B cell (primary cell): ENCODE data around the gene TTC23. TPM values are rescaled to one million over a fixed set of nuclear protein-coding genes. Genes with fewer than 3 reads are reported as not detected.

Experiments
- ATAC-seq: fragments of 200-7000 bp; cut with Tn5 transposase; one replicate; pipeline ENCODE4 v1.10.0; 2021; ENCODE audit warnings: low read depth, mild to moderate bottlenecking, moderate number of reproducible peaks, moderate library complexity
- CTCF ChIA-PET: fragments of 350-600 bp; sonication (Branson Sonifier 250); formaldehyde crosslinking; loops from one replicate; lab custom pipeline; 2021; ENCODE audit warnings: antibody characterized with exemption, inconsistent platforms; lab: Charles Lee
- POLR2A ChIA-PET: fragments of 350-600 bp; sonication (Branson Sonifier 250); formaldehyde crosslinking; loops from one replicate; lab custom pipeline; 2021; ENCODE audit warnings: antibody characterized with exemption; lab: Charles Lee
- DNase-seq: peaks from one replicate; pipeline ENCODE4 v3.0.0; 2013
- H2AFZ ChIP-seq: 2 replicates; pipeline ENCODE4 v1.6.1; 2012; ENCODE audit warnings: mild to moderate bottlenecking, low read depth, low read length; ENCODE audit not compliant: insufficient read depth, poor library complexity, severe bottlenecking
- H3K27ac ChIP-seq, 2 donors: 1 replicate in 1 of 2; 2 replicates in 1 of 2; pipeline ENCODE4 v1.5.1; 2012 to 2013; ENCODE audit warnings: low read length in 2 of 2, mild to moderate bottlenecking in 2 of 2, moderate library complexity in 1 of 2
- H3K27me3 ChIP-seq, 4 experiments: fragments of 200-600 bp in 1 of 4; sonication (generic) in 1 of 4; replicated peaks in 1 of 4; 1 replicate in 2 of 4; 2 replicates in 2 of 4; pipeline versions ENCODE4 v1.6.1 to v1.7.0; 2013 to 2016; ENCODE audit warnings: low read length in 3 of 4, mild to moderate bottlenecking in 2 of 4, mixed read lengths in 1 of 4, moderate library complexity in 1 of 4; ENCODE audit not compliant: insufficient read depth in 4 of 4, control insufficient read depth in 3 of 4; ENCODE audit errors: control extremely low read depth in 1 of 4
- H3K36me3 ChIP-seq, 2 experiments: replicated peaks in 1 of 2; 1 replicate in 1 of 2; 2 replicates in 1 of 2; pipeline versions ENCODE4 v1.6.1 to v1.7.1; 2013; ENCODE audit warnings: low read length in 1 of 2; ENCODE audit not compliant: insufficient read depth in 2 of 2, control insufficient read depth in 1 of 2; ENCODE audit errors: control extremely low read depth in 1 of 2, extremely low read depth in 1 of 2
- H3K4me1 ChIP-seq, 2 donors: fragments of 200-600 bp in 1 of 2; sonication (generic) in 1 of 2; 1 replicate in 1 of 2; 2 replicates in 1 of 2; pipeline versions ENCODE4 v1.5.1 to v1.6.1; 2013 to 2017; ENCODE audit warnings: low read length in 2 of 2; ENCODE audit not compliant: control insufficient read depth in 2 of 2, insufficient read depth in 2 of 2
- H3K4me2 ChIP-seq: replicated peaks from 2 replicates; pipeline ENCODE3; 2012; ENCODE audit warnings: mild to moderate bottlenecking, low read depth, low read length; ENCODE audit not compliant: poor library complexity, severe bottlenecking
- H3K4me3 ChIP-seq, 5 experiments: fragments of 200-600 bp in 1 of 5; sonication (generic) in 1 of 5; 1 replicate in 3 of 5; 2 replicates in 2 of 5; pipeline versions ENCODE4 v1.5.1 to v1.7.0; 2011 to 2016; ENCODE audit warnings: low read length in 4 of 5, mild to moderate bottlenecking in 4 of 5, low read depth in 2 of 5, control low read depth in 1 of 5, moderate library complexity in 1 of 5; ENCODE audit not compliant: insufficient read depth in 1 of 5; ENCODE audit errors: control extremely low read depth in 1 of 5, extremely low read depth in 1 of 5
- H3K79me2 ChIP-seq: fragments of 200-600 bp; sonication (generic); one replicate; pipeline ENCODE4 v1.6.0; 2016; ENCODE audit warnings: low read length; ENCODE audit not compliant: control insufficient read depth, insufficient read depth
- H3K9ac ChIP-seq: fragments of 200-600 bp; sonication (generic); 2 replicates; pipeline ENCODE4 v1.6.1; 2017; ENCODE audit warnings: mild to moderate bottlenecking, low read length, moderate library complexity
- H3K9me3 ChIP-seq, 3 donors: one replicate each; pipeline versions ENCODE4 v1.6.1 to v1.7.1; 2013; ENCODE audit warnings: low read length in 2 of 3; ENCODE audit not compliant: control insufficient read depth in 2 of 3, insufficient read depth in 1 of 3; ENCODE audit errors: control extremely low read depth in 1 of 3
- H4K20me1 ChIP-seq: 2 replicates; pipeline ENCODE4 v1.6.0; 2012; ENCODE audit warnings: mild to moderate bottlenecking, low read length; ENCODE audit not compliant: insufficient read depth, control insufficient read depth, poor library complexity, severe bottlenecking
- H3K27ac Mint-ChIP-seq: one replicate; pipeline ENCODE4 v1.8.0; 2021; ENCODE audit warnings: mixed read lengths
- H3K27me3 Mint-ChIP-seq: one replicate; pipeline ENCODE4 v1.8.0; 2021; ENCODE audit warnings: mixed read lengths
- H3K4me1 Mint-ChIP-seq: one replicate; pipeline ENCODE4 v1.8.0; 2021; ENCODE audit warnings: mixed read lengths
- H3K4me3 Mint-ChIP-seq: one replicate; pipeline ENCODE4 v1.8.0; 2021; ENCODE audit warnings: mixed read lengths
- H3K9me3 Mint-ChIP-seq: one replicate; pipeline ENCODE4 v1.8.0; 2022; ENCODE audit warnings: mixed read lengths; ENCODE audit not compliant: insufficient read depth
- EZH2 ChIP-seq: IDR thresholded peaks from 2 replicates; pipeline ENCODE4 v1.6.1; 2012; ENCODE audit warnings: borderline replicate concordance, low read depth, mild to moderate bottlenecking, moderate library complexity, low read length; ENCODE audit not compliant: insufficient read depth, poor library complexity, severe bottlenecking
- WGBS: methylation state at CpG from one replicate; pipeline ENCODE4 v1.1.5; 2013; ENCODE audit warnings: missing lambda C conversion rate; ENCODE audit not compliant: insufficient coverage; 5-methylcytosine and 5-hydroxymethylcytosine counted together
- intact Hi-C: fragments of 100-400 bp; cut with micrococcal nuclease; formaldehyde crosslinking; loops from one replicate; pipeline ENCODE4 v1.10.0; 2022
- polyA plus RNA-seq: library from polyadenylated mRNA; depleted of rRNA; stranded (reverse); fragments of >200 nt; gene quantifications from 2 replicates; pipeline ENCODE4 v1.2.3, GENCODE V29; 2012
- total RNA-seq, 2 donors: library from RNA; stranded (reverse); fragments of 120-200 nt in 1 of 2; gene quantifications; 1 replicate in 1 of 2; 2 replicates in 1 of 2; pipeline versions ENCODE4 v1.2.3 to v1.2.4, GENCODE V29; 2013 to 2022
- TF ChIP-seq, protein P1 (sequence below): fragments of 200-600 bp; IDR thresholded peaks from one replicate; pipeline ENCODE4 v1.8.0; 2022; ENCODE audit warnings: antibody characterized with exemption, mild to moderate bottlenecking

Gene TTC23
- total and polyA plus RNA-seq, 2 donors (not counting 1 experiment from before 2014, with no cell fraction given) = 0.15 to 1.9 TPM

DNA sequence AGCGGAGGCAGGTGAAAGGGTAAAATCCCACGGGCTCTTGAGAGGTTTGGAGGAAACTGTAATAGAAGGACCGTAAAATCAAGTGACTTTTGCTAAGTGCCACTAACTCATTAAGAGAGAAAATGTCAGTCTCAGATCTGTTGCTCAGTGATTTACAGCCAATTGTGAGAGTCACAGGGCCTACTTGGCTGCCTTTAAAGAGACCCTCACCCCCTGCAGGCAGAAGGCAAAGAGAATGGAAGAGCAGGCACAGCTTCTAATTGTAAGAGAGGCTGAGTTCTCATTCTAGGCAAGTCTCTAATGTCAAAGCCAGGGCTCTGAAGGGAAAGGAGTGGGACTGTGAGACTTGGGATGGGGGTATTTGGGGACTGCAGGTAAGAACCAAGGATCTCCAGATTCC lies 153.8 kb downstream of the TTC23 start:
- ChIA-PET POLR2A (no interaction called here), CTCF (no interaction called here)
- H3K9me3 ChIP-seq = peaks cover 0 to 4% (median 0%) of the 10 kb centered on the region in 3 donors
- H3K27ac Mint-ChIP-seq = no peak overlapping the region
- no peaks in the 10 kb centered on the region for H3K79me2 ChIP-seq
- TF ChIP-seq, protein P1, sequence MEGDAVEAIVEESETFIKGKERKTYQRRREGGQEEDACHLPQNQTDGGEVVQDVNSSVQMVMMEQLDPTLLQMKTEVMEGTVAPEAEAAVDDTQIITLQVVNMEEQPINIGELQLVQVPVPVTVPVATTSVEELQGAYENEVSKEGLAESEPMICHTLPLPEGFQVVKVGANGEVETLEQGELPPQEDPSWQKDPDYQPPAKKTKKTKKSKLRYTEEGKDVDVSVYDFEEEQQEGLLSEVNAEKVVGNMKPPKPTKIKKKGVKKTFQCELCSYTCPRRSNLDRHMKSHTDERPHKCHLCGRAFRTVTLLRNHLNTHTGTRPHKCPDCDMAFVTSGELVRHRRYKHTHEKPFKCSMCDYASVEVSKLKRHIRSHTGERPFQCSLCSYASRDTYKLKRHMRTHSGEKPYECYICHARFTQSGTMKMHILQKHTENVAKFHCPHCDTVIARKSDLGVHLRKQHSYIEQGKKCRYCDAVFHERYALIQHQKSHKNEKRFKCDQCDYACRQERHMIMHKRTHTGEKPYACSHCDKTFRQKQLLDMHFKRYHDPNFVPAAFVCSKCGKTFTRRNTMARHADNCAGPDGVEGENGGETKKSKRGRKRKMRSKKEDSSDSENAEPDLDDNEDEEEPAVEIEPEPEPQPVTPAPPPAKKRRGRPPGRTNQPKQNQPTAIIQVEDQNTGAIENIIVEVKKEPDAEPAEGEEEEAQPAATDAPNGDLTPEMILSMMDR = no peak
- H3K9me3 Mint-ChIP-seq = no peaks in the 10 kb centered on the region
- peaks cover 38% of the 10 kb centered on the region for H3K27me3 Mint-ChIP-seq
- H3K4me3 Mint-ChIP-seq = no peak overlapping the region
- H3K27me3 ChIP-seq = peaks cover 0 to 21% (median 7%) of the 10 kb centered on the region in 4 experiments
- H2AFZ ChIP-seq = no peak overlapping the region
- H3K27ac ChIP-seq = no peak overlapping the region
- intact Hi-C loops = no loop called here
- ATAC-seq (no peak), DNase-seq (no peak)
- peaks cover 9 to 16% of the 10 kb centered on the region in 2 donors for H3K4me1 ChIP-seq
- H4K20me1 ChIP-seq = no peaks in the 10 kb centered on the region
- H3K36me3 ChIP-seq = no peaks in the 10 kb centered on the region
- H3K9ac ChIP-seq = no peak overlapping the region
- no peak overlapping the region for H3K4me3 ChIP-seq
- 92% methylated on average over 3 of the region's 3 CpGs for WGBS
- peaks cover 11% of the 10 kb centered on the region for H3K4me1 Mint-ChIP-seq
- no peak overlapping the region for H3K4me2 ChIP-seq

DNA sequence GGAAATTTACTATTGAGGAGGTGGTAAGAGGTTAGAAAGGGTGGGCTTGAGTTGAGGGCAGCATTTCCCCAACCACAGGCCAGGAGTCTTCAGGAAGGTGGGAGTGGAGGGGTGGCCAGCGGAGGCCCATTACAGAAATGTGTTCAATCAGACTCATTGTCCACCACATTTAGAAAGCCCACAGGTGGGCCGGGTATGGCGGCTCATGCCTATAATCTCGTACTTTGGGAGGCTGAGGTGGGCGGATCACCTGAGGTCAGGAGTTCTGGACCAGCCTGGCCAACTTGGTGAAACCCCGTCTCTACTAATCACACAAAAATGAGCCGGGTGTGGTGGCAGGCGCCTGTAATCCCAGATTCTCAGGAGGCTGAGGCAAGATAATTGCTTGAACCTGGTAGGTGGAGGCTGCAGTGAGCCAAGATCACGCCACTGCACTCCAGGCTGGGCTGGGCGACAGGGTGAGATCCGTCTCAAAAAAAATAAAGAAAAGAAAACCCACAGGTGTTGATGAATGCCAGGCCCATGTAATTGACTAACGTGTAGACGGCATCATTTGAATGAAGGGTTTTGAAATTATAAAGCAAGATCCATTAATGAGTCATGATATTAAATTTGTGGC lies 156.7 kb downstream of the TTC23 start:
- DNase-seq (no peak), ATAC-seq (no peak)
- Histone ChIP-seq H3K79me2 (no peaks in the 10 kb centered on the region), H3K4me1 (peaks cover 14 to 19% of the 10 kb centered on the region in 2 donors), H2AFZ (no peak overlapping the region), H3K4me3 (no peak overlapping the region), H3K4me2 (no peak overlapping the region), H3K9me3 (no peaks in the 10 kb centered on the region), H3K27ac (no peak overlapping the region), H3K27me3 (no peaks in the 10 kb centered on the region), H4K20me1 (no peaks in the 10 kb centered on the region), H3K36me3 (no peaks in the 10 kb centered on the region), H3K9ac (no peak overlapping the region)
- Mint-ChIP-seq H3K27ac (no peak overlapping the region), H3K27me3 (peaks cover 15% of the 10 kb centered on the region), H3K9me3 (no peaks in the 10 kb centered on the region), H3K4me3 (no peak overlapping the region), H3K4me1 (peaks cover 16% of the 10 kb centered on the region)
- WGBS = 89% methylated on average over 11 of the region's 13 CpGs
- ChIA-PET CTCF (interaction anchor here (0.8 kb wide), 1 partner anchor 16 kb away, joined by 4 read pairs; no protein-coding TSS in a partner anchor), POLR2A (no interaction called here)
- intact Hi-C loops = no loop called here
- TF ChIP-seq EZH2 = no peak
- TF ChIP-seq, protein P1 = no peak
